Fibroblast of villous mesenchyme (primary cell): ENCODE data around the gene ANXA9. TPM values are rescaled to one million over a fixed set of nuclear protein-coding genes. Genes with fewer than 3 reads are reported as not detected.

Experiments used
- DNase-seq: peaks from one replicate; pipeline ENCODE4 v3.0.0-alpha.2; 2010; ENCODE audit warnings: low read depth
- H3K4me3 ChIP-seq: 2 replicates; pipeline ENCODE4 v1.5.1; 2011; ENCODE audit warnings: low read depth, mild to moderate bottlenecking, low read length
- total RNA-seq: library from RNA; depleted of rRNA; stranded (reverse); fragments of >200 nt; gene quantifications from 2 replicates; pipeline ENCODE4 v1.2.3, GENCODE V29; 2012
- TF ChIP-seq, protein P1 (sequence below): IDR thresholded peaks from 2 replicates; pipeline ENCODE4 v1.5.1; 2012; ENCODE audit warnings: low read depth, mild to moderate bottlenecking, low read length; ENCODE audit not compliant: insufficient read depth

Gene ANXA9
- total RNA-seq, 1 donor: 0.86 TPM

DNA sequence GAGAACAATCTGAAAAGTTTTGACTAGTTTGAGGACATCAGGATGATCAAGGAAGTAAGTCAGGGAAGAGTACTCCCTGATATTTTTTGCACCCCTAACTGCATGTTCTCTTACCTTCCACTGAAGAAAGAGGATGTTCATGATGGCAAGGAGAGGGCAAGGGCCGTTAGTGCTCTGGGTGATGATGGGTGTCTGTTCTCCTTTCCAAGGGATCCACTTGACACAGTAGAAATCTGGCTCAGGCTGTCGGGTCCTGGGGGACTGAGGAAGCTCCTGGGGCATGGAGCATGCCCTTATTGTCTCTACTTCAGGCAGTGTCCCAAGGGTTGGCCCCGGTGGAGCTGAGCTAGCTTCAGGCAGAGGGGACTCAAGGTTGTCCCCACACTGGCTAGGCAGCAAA is 20.0 kb downstream of the ANXA9 start:
- DNase-seq: no peak
- TF ChIP-seq, protein P1, sequence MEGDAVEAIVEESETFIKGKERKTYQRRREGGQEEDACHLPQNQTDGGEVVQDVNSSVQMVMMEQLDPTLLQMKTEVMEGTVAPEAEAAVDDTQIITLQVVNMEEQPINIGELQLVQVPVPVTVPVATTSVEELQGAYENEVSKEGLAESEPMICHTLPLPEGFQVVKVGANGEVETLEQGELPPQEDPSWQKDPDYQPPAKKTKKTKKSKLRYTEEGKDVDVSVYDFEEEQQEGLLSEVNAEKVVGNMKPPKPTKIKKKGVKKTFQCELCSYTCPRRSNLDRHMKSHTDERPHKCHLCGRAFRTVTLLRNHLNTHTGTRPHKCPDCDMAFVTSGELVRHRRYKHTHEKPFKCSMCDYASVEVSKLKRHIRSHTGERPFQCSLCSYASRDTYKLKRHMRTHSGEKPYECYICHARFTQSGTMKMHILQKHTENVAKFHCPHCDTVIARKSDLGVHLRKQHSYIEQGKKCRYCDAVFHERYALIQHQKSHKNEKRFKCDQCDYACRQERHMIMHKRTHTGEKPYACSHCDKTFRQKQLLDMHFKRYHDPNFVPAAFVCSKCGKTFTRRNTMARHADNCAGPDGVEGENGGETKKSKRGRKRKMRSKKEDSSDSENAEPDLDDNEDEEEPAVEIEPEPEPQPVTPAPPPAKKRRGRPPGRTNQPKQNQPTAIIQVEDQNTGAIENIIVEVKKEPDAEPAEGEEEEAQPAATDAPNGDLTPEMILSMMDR: no peak
- no peak overlapping the region for H3K4me3 ChIP-seq

DNA sequence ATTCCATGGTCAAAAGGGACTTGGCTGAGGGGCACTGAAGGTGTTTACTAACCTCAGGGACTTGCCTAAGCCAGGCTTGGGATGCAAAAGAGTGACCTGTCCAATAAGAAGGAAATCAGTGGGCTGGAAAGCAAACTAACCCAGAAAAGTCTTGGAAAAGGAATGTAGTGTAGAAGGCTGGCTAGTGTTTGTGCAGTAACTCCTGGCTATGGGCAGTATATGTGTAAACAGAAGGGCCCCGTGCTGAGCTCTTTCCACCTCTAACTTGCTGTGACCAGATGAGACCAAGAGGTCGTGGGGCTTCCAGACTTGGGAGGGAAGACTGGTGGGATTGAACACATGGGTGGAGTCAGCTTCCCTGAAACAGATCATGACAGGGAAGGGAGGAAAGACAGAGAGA is 20.5 kb downstream of the ANXA9 start:
- no peak overlapping the region for H3K4me3 ChIP-seq
- no peak for DNase-seq
- TF ChIP-seq, protein P1: no peak

GRCh38 chr1:151003180-151003579 is 21.1 kb downstream of the ANXA9 start:
- H3K4me3 ChIP-seq: no peak overlapping the region
- DNase-seq: no peak
- TF ChIP-seq, protein P1: no peak

GRCh38 chr1:151005729-151006319 is 23.7 kb downstream of the ANXA9 start:
- H3K4me3 ChIP-seq: peak overlapping the region; percentile 65
- no peak for DNase-seq
- TF ChIP-seq, protein P1: no peak

DNA sequence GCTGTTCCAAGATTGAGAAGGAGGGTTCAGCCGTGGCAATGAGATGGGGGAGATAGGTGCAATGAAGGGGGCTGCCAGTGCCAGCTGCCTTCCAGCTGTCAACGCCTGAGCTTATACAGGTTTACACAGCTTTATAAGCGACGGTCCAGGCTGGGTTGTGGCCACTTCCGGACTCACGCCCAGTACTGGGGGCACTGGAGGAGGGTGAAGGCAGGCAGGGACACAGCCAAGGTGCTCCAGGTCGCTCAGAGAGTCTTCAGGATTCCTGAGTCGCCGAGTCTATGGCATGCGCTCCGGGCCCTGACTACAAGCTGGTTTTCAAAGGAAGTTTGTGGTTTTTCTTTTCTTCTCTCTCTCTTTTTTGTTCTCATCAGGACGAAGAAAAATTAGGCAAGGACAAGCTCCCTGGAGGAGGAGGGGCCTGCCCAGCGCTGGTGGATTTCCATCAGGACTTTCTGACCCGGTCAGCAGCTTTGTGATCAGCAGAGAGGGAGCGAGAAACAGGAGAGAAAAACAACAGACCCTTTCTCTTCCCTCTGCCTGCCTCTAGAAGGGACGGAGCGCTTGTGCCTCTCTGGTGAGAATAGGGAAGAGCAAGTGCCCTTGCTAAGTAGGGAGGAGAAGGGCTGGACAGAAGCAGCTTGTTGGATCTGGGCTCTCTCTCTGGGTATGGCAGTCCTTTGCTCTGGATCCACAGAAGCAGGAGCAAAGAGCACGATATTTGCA is 24.4 kb downstream of the ANXA9 start, which contains the start of gene MINDY1:
TSS of gene MINDY1 (minus strand) at position 576 of the 726 bp plus-strand sequence. CDS start 4,285 bp downstream, outside the sequence.
- DNase-seq: peak; percentile 91
- peak within 1 kb of the TSS; percentile 65 for H3K4me3 ChIP-seq
- TF ChIP-seq, protein P1: peak; percentile 66

DNA sequence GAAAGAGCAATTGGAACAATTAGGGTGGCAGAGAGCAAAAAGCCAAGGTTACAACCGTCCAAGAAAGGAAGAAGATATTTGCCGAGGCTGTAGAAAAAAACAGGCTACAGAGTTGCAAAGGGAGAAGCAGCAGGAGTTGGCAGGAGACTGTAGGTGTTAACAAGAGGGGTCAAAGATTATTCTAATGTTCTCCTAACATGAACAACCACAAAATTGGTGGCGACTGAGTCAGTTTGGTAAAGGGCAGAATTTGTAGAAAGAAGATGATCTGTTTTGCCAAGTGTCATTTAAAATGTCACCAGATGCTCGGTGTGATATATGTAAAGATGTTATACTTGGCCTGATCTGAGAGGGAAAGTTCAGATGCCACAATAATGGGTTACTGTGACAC is 25.8 kb downstream of the ANXA9 start:
- TF ChIP-seq, protein P1: no peak
- peak overlapping the region; percentile 87 for H3K4me3 ChIP-seq
- no peak for DNase-seq
